ENCODE results near the gene S1PR2. TPM values are rescaled to one million over a fixed set of nuclear protein-coding genes. Genes with fewer than 3 reads are reported as not detected.
"Not testable (repeated sequence)": the region's sequence is repeated elsewhere in the genome, so short reads cannot be mapped to it uniquely, and the experiment has no call there.

S1PR2 gene
- total RNA-seq, 6 donors from 2014 or later = 9.1 to 30.0 (median 16.0) TPM

GRCh38 chr19:10251792-10252694 is 20.9 kb upstream of the S1PR2 start, which contains the start of gene MRPL4:
Gene MRPL4 (plus strand): TSS chr19:10252214. CDS start chr19:10252254, 40 bp downstream.
- 0 to 1% methylated on average over 9 to 17 of the region's 77 CpGs for WGBS, 2 donors
- H3K27me3 ChIP-seq = no peaks in the 10 kb centered on the region
- peak within 1 kb of the TSS; percentile 75 to 96 (median 90) for H3K4me3 ChIP-seq
- peaks cover 13 to 28% (median 15%) of the 10 kb centered on the region in 4 donors for H3K4me1 ChIP-seq
- ATAC-seq (ENCODE audit: low FRiP score in 2 of 2) (peak; percentile 96 to 97), DNase-seq (peak; percentile 96 to 99)
- H3K27ac ChIP-seq = peak within 1 kb of the TSS; percentile 77 to 91 (median 86)
- TF ChIP-seq POLR2A (IDR thresholded peaks at IDR 0.05) (peak in 3 of 4 donors; percentile 45 to 76 (median 68)), CTCF (IDR thresholded peaks at IDR 0.05) (peak in 4 of 6 experiments; percentile 30 to 52 (median 48)), EP300 (IDR thresholded peaks at IDR 0.05) (peak in 1 of 4 donors; percentile 24), POLR2AphosphoS5 (IDR thresholded peaks at IDR 0.05) (peak in 1 of 2 donors; percentile 86)
- no peaks in the 10 kb centered on the region for H3K9me3 ChIP-seq
- peaks cover 0 to 33% (median 26%) of the 10 kb centered on the region in 4 donors for H3K36me3 ChIP-seq

- ATAC-seq (ENCODE audit: low FRiP score in 2 of 2) = no peak
- no peak overlapping the region for H3K27ac ChIP-seq
- no peaks in the 10 kb centered on the region for H3K27me3 ChIP-seq
- WGBS, 2 donors = 79 to 83% methylated on average over 6 of the region's 6 CpGs
- H3K36me3 ChIP-seq = no peaks in the 10 kb centered on the region
- no peak overlapping the region for H3K4me3 ChIP-seq
- no peaks in the 10 kb centered on the region for H3K9me3 ChIP-seq
- TF ChIP-seq EP300 (IDR thresholded peaks at IDR 0.05) = no peak
- no peak for TF ChIP-seq CTCF (IDR thresholded peaks at IDR 0.05)
- TF ChIP-seq POLR2AphosphoS5 (IDR thresholded peaks at IDR 0.05) = no peak
- TF ChIP-seq POLR2A (IDR thresholded peaks at IDR 0.05) = no peak
- no peak for DNase-seq
- peaks cover 5 to 14% (median 8%) of the 10 kb centered on the region in 4 donors for H3K4me1 ChIP-seq
These were observed 15.4 kb upstream of the S1PR2 start for GRCh38 chr19:10246511-10246910.

- TF ChIP-seq EP300 (IDR thresholded peaks at IDR 0.05) (no peak), POLR2AphosphoS5 (IDR thresholded peaks at IDR 0.05) (no peak), POLR2A (IDR thresholded peaks at IDR 0.05) (no peak), CTCF (IDR thresholded peaks at IDR 0.05) (no peak)
These were observed 14.2 kb upstream of the S1PR2 start for GRCh38 chr19:10245189-10245939.

GRCh38 chr19:10243606-10244005 is 12.5 kb upstream of the S1PR2 start:
- Histone ChIP-seq H3K4me3 (no peak overlapping the region), H3K36me3 (no peaks in the 10 kb centered on the region), H3K4me1 (peaks cover 4 to 5% (median 4%) of the 10 kb centered on the region in 4 donors), H3K27ac (no peak overlapping the region), H3K27me3 (no peaks in the 10 kb centered on the region), H3K9me3 (no peaks in the 10 kb centered on the region)
- DNase-seq (no peak), ATAC-seq (ENCODE audit: low FRiP score in 2 of 2) (no peak)
- 97 to 99% methylated on average over 7 of the region's 7 CpGs for WGBS, 2 donors
- TF ChIP-seq EP300 (IDR thresholded peaks at IDR 0.05) (no peak), CTCF (IDR thresholded peaks at IDR 0.05) (no peak), POLR2AphosphoS5 (IDR thresholded peaks at IDR 0.05) (no peak), POLR2A (IDR thresholded peaks at IDR 0.05) (no peak)

More at GRCh38 chr19:10245189-10245939, 14.2 kb upstream of the S1PR2 start:
- peaks cover 0 to 5% (median 0%) of the 10 kb centered on the region in 4 donors for H3K4me1 ChIP-seq
- no peak for DNase-seq
- H3K36me3 ChIP-seq = no peaks in the 10 kb centered on the region
- no peak for ATAC-seq (ENCODE audit: low FRiP score in 2 of 2)
- no peak overlapping the region for H3K27ac ChIP-seq
- H3K27me3 ChIP-seq = no peaks in the 10 kb centered on the region
- H3K9me3 ChIP-seq = no peaks in the 10 kb centered on the region
- H3K4me3 ChIP-seq = no peak overlapping the region
- 71 to 84% methylated on average over 9 of the region's 9 CpGs for WGBS, 2 donors

GRCh38 chr19:10241826-10242449 is 10.8 kb upstream of the S1PR2 start:
- ATAC-seq (ENCODE audit: low FRiP score in 2 of 2); H3K27me3 ChIP-seq; H3K27ac ChIP-seq; H3K36me3 ChIP-seq; H3K4me3 ChIP-seq; DNase-seq; H3K9me3 ChIP-seq: not testable (repeated sequence)
- peaks cover 5 to 22% (median 14%) of the 10 kb centered on the region in 4 donors for H3K4me1 ChIP-seq
- 96% methylated on average over 11 of the region's 11 CpGs for WGBS, 2 donors
